ENCODE measurements around the gene USP46.

The USP46 gene

DNA sequence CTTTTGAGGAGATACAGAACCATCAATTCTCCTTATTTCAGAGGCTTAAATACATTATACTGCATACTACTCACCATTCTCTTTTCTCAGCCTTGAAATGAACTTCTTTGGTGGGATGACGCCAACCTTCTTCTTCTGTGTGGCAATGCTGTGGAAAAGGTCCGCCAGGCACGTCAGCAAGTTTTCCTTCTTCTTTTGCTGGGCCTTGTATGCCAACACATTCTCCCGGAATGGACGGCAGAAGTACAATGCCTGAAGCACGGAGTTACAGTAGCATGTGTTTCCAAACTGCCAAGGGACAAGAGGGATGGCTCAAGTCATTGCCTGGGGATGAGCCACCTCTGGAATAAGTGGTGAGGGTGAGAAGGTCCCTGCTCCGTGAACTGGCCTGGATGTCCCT is 31.2 kb downstream of the USP46 start:
- TF ChIP-seq, protein P1, sequence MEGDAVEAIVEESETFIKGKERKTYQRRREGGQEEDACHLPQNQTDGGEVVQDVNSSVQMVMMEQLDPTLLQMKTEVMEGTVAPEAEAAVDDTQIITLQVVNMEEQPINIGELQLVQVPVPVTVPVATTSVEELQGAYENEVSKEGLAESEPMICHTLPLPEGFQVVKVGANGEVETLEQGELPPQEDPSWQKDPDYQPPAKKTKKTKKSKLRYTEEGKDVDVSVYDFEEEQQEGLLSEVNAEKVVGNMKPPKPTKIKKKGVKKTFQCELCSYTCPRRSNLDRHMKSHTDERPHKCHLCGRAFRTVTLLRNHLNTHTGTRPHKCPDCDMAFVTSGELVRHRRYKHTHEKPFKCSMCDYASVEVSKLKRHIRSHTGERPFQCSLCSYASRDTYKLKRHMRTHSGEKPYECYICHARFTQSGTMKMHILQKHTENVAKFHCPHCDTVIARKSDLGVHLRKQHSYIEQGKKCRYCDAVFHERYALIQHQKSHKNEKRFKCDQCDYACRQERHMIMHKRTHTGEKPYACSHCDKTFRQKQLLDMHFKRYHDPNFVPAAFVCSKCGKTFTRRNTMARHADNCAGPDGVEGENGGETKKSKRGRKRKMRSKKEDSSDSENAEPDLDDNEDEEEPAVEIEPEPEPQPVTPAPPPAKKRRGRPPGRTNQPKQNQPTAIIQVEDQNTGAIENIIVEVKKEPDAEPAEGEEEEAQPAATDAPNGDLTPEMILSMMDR (IDR thresholded peaks at IDR 0.05; ENCODE audit: low read length, missing control alignments): no peak
- H3K4me3 ChIP-seq (replicated peaks; ENCODE audit: low read depth, low read length): no peak overlapping the region
- DNase-seq (ENCODE audit: low read depth): no peak

DNA sequence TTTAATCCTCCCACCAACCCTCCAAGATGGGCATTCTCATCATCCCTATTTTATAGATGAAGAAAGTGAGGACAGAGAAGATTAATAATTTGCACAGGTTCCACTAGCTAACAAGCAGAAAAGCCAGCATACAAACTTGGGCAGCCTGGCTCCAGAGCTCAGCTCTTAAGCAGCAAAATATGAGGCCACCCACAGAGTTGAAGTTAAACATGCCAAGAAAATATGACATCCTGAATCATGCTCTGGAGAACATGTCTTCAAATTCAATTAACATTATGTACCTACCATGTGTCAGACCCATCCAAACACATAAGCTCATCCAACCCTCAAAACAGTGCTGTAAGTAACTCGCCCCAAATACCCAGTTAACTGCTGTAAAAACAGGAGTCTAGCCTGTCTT is 33.9 kb downstream of the USP46 start:
- TF ChIP-seq, protein P1 (IDR thresholded peaks at IDR 0.05; ENCODE audit: low read length, missing control alignments): no peak
- H3K4me3 ChIP-seq (replicated peaks; ENCODE audit: low read depth, low read length): no peak overlapping the region
- DNase-seq (ENCODE audit: low read depth): no peak

DNA sequence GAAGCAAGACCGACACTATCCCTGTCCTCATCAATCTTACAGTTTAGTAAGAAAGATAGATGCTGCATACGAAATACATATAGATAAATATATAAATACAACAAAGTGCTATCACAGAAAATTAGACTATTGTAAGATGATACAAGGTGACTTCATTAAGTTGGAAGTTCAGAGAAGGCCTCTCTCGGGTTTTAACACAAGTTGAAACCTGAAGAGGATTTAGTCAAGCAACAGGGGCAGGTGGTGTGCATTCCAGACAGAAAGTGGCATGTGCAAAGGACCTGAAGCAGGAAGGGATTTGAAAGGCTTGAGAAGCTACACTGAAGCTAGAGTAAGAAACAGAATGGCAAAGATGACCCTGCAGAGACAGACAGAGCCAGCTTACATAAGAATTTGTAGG is 36.5 kb downstream of the USP46 start:
- H3K4me3 ChIP-seq (replicated peaks; ENCODE audit: low read depth, low read length): no peak overlapping the region
- no peak for DNase-seq (ENCODE audit: low read depth)
- TF ChIP-seq, protein P1 (IDR thresholded peaks at IDR 0.05; ENCODE audit: low read length, missing control alignments): no peak

DNA sequence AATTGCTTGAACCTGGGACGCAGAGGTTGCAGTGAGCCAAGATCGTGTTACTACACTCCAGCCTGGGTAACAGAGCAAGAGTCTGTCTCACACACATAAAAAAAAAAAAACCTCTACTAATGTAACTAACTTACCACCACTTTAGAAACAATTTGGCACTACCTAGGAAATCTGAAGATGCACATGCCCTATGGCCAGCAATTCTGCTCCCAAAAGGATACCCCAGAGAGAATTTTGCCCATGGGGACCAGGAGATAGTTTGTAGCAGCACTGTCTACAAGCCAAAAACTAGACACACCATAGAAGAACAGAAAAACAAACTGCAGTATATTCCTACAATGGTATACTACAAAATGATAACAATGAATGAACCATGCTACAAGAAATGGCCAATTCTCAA is 37.5 kb downstream of the USP46 start:
- TF ChIP-seq, protein P1 (IDR thresholded peaks at IDR 0.05; ENCODE audit: low read length, missing control alignments): no peak
- H3K4me3 ChIP-seq (replicated peaks; ENCODE audit: low read depth, low read length): no peak overlapping the region
- DNase-seq (ENCODE audit: low read depth): no peak

DNA sequence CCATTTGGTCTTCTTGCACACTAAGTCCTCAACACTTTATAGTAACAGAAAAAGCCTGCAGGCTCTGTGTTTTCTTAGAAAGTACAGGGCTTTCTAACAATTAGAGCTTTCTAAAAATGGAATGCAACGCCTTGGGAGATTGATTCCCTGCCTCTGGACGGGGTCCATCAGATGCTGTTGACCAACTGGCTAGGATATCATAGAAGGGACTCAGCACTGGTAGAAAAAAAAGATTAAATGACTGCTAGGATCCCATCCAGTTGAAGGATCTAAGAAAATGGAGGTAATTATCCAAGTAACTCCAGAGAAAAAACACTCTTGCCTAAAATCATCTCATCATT is 39.5 kb downstream of the USP46 start:
- TF ChIP-seq, protein P1 (IDR thresholded peaks at IDR 0.05; ENCODE audit: low read length, missing control alignments): no peak
- DNase-seq (ENCODE audit: low read depth): no peak
- H3K4me3 ChIP-seq (replicated peaks; ENCODE audit: low read depth, low read length): no peak overlapping the region

GRCh38 chr4:52618795-52619590 is 40.1 kb downstream of the USP46 start:
- TF ChIP-seq, protein P1 (IDR thresholded peaks at IDR 0.05; ENCODE audit: low read length, missing control alignments): no peak
- H3K4me3 ChIP-seq (replicated peaks; ENCODE audit: low read depth, low read length): no peak overlapping the region
- no peak for DNase-seq (ENCODE audit: low read depth)
